Adipose tissue (tissue), 3 donors: ENCODE results near the gene SPTBN1. TPM values are rescaled to one million over a fixed set of nuclear protein-coding genes. Genes with fewer than 3 reads are reported as not detected.

Experiments
- H3K27ac ChIP-seq: one replicate; pipeline ENCODE4 v1.5.1; 2013; ENCODE audit warnings: low read depth, low read length
- WGBS, 3 donors: extraction: QIAGEN DNeasy Blood & Tissue Kit; methylation state at CpG; one replicate each; pipeline ENCODE4 v1.1.7; 2013; 5-methylcytosine and 5-hydroxymethylcytosine counted together
- polyA plus RNA-seq, 3 donors: library from polyadenylated mRNA; stranded (reverse); fragments of 200-250 nt; gene quantifications; one replicate each; pipeline ENCODE4 v1.2.3, GENCODE V29; 2013
- donor health status: healthy with polysubstance abuse.
- donor health status: Bipolar disorder and iron deficiency.
- donor health status: healthy.

Gene SPTBN1
- polyA plus RNA-seq, 3 donors: 41.9 to 219 (median 183) TPM

DNA sequence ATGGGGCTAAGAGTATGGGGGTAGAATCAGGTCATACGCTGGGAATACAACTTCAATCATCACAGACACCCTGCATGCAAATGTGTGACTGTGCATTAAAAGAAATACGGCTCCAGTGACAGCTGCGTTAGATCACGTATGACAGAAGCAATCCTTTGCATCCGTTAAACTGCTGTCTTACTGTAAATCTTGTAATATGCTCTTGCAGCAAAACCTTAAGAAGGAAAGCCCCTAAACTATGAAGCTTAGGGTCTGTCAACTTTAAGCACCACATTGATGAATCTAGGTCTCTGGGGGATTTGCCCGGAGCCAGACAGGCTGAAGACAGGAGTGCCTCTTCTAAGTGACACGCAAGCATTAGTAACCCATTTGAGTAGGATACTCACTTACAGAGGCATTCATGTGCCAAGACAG, 182.7 kb downstream of the SPTBN1 start:
- no peak overlapping the region for H3K27ac ChIP-seq
- 72 to 81% (median 72%) methylated on average over 7 of the region's 7 CpGs for WGBS, 3 donors

- 63 to 80% (median 69%) methylated on average over 4 of the region's 4 CpGs for WGBS, 3 donors
- H3K27ac ChIP-seq: no peak overlapping the region
These were observed 183.5 kb downstream of the SPTBN1 start for GRCh38 chr2:54639609-54640008.

- WGBS, 3 donors: 51 to 76% (median 73%) methylated on average over 8 of the region's 8 CpGs
- no peak overlapping the region for H3K27ac ChIP-seq
These were observed 184.9 kb downstream of the SPTBN1 start for GRCh38 chr2:54640834-54641540.

- 61 to 81% (median 70%) methylated on average over 8 of the region's 8 CpGs for WGBS, 3 donors
These were observed 185.9 kb downstream of the SPTBN1 start for GRCh38 chr2:54641988-54642387.

DNA sequence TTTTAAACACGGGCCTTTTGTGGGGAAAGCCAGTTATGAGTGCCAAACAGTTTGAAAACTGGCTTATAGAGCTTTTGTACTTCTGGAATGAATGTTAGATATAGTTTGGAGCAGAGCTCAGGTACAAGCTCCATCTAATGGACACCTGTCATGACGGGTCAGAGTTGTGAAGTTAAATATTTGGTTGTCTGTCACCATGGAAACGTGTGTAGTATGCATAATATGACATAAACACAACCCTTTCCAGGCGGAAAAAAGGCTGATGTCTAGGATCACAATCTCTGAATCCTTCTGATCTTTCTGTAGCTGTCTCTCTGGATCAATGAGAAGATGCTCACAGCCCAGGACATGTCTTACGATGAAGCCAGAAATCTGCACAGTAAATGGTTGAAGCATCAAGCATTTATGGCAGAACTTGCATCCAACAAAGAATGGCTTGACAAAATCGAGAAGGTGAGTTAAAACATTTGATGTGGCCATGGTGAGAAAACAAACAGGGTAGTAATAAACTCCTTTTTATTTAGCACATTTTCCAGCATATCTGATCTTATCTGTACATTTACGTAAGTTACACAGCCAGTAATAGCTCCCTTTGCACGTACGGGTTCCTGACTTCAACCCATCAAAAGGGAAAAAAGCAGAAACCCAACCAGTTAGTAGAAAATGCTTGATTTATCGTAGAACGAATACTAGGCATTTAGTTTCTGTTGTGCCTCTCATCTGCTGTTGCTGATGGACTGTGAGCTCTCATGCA, 186.7 kb downstream of the SPTBN1 start:
- H3K27ac ChIP-seq: no peak overlapping the region
- 73 to 87% (median 84%) methylated on average over 11 of the region's 11 CpGs for WGBS, 3 donors

More at GRCh38 chr2:54641988-54642387, 185.9 kb downstream of the SPTBN1 start:
- no peak overlapping the region for H3K27ac ChIP-seq

DNA sequence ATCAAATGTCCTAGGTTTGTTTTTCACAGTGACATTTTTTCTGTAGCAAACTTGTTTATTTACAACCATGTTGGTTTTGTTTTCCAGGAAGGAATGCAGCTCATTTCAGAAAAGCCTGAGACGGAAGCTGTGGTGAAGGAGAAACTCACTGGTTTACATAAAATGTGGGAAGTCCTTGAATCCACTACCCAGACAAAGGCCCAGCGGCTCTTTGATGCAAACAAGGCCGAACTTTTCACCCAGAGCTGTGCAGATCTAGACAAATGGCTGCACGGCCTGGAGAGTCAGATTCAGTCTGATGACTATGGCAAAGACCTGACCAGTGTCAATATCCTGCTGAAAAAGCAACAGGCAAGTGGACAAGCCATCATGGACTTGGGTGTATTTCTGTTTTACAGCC, 188.1 kb downstream of the SPTBN1 start:
- no peak overlapping the region for H3K27ac ChIP-seq
- WGBS, 3 donors: 78 to 88% (median 80%) methylated on average over 4 of the region's 4 CpGs

DNA sequence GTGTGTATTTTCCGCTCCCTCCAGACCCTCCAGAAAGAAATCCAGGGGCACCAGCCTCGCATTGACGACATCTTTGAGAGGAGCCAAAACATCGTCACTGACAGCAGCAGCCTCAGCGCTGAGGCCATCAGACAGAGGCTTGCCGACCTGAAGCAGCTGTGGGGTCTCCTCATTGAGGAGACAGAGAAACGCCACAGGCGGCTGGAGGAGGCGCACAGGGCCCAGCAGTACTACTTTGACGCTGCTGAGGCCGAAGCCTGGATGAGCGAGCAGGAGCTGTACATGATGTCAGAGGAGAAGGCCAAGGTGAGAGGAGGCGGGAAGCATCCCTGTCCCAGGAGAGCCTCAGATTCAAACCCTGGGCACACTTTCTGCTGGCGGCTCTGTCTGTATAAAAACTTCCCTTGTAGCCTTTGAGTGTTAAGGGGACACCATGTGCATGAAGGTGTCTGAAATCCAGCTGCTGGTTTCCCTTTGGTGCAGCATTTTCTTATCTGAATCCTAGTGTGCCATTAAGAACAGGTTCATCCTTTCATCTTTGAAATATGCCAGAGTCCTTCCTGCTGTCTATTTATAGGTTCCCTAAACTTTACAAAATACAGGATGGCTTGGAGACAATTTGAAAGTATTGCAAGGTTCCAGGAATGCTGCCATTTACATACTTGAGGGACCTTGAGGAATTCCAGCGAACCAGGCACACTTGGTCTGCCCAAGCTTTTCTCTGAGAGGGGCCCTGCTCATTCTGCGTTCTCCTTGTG, 190.2 kb downstream of the SPTBN1 start:
- 89 to 95% (median 91%) methylated on average over 16 of the region's 16 CpGs for WGBS, 3 donors
- H3K27ac ChIP-seq: no peak overlapping the region

DNA sequence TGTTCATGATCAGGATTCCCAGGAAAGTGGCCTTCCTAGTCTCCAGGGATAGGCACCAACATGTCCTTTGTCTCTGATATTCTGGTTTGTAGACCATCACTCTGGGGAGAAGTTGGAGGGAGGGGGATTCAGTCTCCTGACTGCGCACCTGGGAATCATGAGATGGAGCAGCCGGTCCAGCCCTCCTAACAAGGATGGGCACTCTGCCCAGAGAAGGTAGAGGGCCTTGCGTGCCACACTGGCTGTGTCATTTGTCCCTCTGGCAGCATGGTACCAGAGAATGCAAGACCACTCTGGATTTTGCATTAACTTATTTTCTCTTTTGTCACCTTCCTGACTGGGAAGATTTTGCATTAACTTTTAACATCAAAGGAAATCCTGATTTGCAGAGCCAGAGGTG, 192.1 kb downstream of the SPTBN1 start:
- 85 to 91% (median 87%) methylated on average over 3 of the region's 3 CpGs for WGBS, 3 donors
- H3K27ac ChIP-seq: no peak overlapping the region

GRCh38 chr2:54649191-54649590, 193.1 kb downstream of the SPTBN1 start:
- 90 to 93% (median 91%) methylated on average over 4 of the region's 4 CpGs for WGBS, 3 donors
- no peak overlapping the region for H3K27ac ChIP-seq

GRCh38 chr2:54649633-54650032, 193.5 kb downstream of the SPTBN1 start:
- H3K27ac ChIP-seq: no peak overlapping the region

DNA sequence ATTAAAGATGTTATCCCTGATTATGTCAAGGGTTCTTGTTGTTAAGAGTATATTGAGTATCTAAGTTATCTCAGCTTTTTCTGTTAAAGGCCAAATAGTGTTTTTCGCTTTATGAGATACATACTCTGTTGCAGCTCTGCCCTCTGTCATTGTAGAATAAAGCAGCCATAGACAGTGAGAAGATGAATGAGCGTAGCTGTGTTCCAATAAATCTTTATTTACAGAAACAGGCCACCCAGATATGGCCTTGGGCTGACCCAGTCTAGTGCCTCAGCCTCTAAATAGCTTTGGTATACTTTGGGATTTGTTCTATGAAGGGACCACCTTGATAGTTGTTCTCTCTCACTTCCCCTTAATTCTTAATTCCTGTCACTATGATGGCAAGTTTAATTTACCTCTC, 194.5 kb downstream of the SPTBN1 start:
- 95 to 99% (median 95%) methylated on average over 2 of the region's 2 CpGs for WGBS, 3 donors
- H3K27ac ChIP-seq: no peak overlapping the region

More at GRCh38 chr2:54649633-54650032, 193.5 kb downstream of the SPTBN1 start:
- WGBS, 3 donors: 94 to 96% (median 95%) methylated on average over 12 of the region's 12 CpGs

GRCh38 chr2:54651291-54651690, 195.2 kb downstream of the SPTBN1 start:
- WGBS, 3 donors: 86 to 93% (median 91%) methylated on average over 5 of the region's 5 CpGs
- no peak overlapping the region for H3K27ac ChIP-seq

- 94 to 98% (median 96%) methylated on average over 1 of the region's 1 CpG for WGBS, 3 donors
- no peak overlapping the region for H3K27ac ChIP-seq
These were observed 196.4 kb downstream of the SPTBN1 start for GRCh38 chr2:54652540-54652939.

DNA sequence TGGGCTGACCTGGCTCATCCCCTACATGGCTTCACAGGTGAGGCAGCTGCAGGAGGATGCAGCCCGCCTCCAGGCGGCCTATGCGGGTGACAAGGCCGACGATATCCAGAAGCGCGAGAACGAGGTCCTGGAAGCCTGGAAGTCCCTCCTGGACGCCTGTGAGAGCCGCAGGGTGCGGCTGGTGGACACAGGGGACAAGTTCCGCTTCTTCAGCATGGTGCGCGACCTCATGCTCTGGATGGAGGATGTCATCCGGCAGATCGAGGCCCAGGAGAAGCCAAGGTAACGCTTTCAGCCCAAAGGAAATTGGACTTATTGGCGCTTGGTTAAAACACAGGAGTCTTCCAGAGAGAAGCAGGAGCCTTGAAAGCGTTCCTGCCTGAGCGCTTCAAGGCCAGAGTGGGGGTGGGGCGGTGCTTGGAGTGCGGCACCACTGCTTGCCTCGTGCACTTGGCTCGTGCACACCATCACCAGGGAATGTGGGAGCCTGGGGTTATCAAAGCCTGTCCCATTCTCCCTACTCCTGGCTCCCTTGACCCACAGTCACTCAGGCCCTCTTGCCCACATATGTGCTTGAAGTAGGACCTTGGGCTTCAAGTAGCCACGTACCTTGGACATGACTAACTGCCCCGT, 197.6 kb downstream of the SPTBN1 start:
- H3K27ac ChIP-seq: no peak overlapping the region
- 82 to 95% (median 91%) methylated on average over 26 of the region's 26 CpGs for WGBS, 3 donors

DNA sequence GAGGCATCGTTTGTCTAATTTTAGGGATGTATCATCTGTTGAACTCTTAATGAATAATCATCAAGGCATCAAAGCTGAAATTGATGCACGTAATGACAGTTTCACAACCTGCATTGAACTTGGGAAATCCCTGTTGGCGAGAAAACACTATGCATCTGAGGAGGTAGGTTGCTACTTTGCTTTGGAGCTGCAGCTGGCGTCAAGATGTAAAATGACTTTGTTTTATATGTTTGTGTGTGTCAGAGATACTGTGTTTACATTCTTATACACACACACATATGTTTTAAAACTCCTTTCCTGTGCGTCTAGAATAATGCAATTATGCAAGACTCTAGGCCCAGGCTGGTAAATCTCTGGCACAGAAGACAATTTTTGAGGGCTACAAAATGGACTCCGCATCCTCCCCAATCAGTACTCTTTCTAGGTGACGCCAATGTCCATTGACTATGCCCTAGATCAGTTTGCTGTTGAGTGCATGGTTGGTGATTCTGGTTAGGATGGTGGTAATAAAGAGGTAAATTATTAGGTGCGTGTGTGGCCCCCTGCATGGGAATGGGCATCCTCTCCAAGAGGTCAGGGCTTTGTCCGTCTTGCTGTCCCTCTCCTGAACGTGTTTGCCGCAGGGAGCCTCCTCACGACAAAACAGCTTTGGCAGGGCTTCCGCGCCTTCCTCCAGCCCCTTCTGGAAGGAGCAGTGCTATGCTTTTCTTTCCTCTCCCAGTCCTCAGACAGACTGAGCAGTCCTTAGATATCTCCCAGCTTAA, 199.1 kb downstream of the SPTBN1 start:
- 88 to 91% (median 90%) methylated on average over 14 of the region's 14 CpGs for WGBS, 3 donors
- no peak overlapping the region for H3K27ac ChIP-seq

DNA sequence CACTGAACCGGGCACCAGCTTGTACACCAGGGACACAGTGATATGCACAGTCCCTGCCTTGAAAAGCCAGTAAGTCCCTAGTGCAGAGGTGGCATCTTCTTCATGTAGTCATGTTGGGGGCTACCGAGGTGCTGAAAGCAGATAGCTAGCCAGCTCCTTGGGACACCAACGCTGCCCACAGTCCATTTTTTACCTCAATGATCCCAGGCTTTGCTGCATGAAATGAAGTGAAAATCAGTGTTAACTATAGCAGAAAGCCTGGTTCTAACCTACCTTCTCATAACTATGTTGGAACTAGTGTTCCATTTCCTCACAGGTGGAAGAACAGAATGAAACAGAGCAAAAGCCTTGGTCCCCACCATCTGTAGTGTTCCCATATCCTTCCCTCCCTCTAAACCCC, 200.7 kb downstream of the SPTBN1 start:
- WGBS, 3 donors: 84 to 87% (median 86%) methylated on average over 3 of the region's 3 CpGs
- no peak overlapping the region for H3K27ac ChIP-seq

DNA sequence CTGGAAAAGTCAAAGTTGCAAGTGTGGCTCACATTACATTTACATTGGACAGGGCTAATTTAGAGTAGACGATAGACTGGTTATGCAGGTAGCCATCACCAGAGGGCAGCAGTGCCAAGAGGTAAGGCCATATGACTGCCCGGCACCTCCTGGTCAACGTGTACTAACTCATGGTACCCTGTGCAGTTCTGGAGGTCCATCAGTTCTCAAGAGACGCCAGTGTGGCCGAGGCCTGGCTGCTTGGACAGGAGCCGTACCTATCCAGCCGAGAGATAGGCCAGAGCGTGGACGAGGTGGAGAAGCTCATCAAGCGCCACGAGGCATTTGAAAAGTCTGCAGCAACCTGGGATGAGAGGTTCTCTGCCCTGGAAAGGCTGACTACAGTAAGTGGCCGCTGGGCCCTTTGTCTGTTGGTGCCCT, 201.5 kb downstream of the SPTBN1 start:
- no peak overlapping the region for H3K27ac ChIP-seq
- 75 to 81% (median 81%) methylated on average over 12 of the region's 12 CpGs for WGBS, 3 donors

GRCh38 chr2:54658564-54659071, 202.5 kb downstream of the SPTBN1 start:
- no peak overlapping the region for H3K27ac ChIP-seq
- 36 to 86% (median 61%) methylated on average over 1 of the region's 1 CpG for WGBS, 3 donors
